ENCODE results near the gene FAM171A2.

GRCh38 chr17:44338702-44339101 lies 25.0 kb downstream of the FAM171A2 start:
- TF ChIP-seq CTCF (IDR thresholded peaks at IDR 0.05) = no peak
- TF ChIP-seq ZFX (IDR thresholded peaks at IDR 0.05; ENCODE audit: borderline replicate concordance) = no peak
